Pancreas (tissue), 10 donors: Measurements from ENCODE around the gene EML1. TPM values are rescaled to one million over a fixed set of nuclear protein-coding genes. Genes with fewer than 3 reads are reported as not detected.

Experiments used
- ATAC-seq, 4 donors: fragments of 200-7000 bp; cut with Tn5 transposase; one replicate each; pipeline versions ENCODE4 v1.8.0 to v1.9.1; 2020; ENCODE audit warnings: mild to moderate bottlenecking in 4 of 4, moderate library complexity in 4 of 4
- DNase-seq, 6 donors: peaks; one replicate each; pipeline ENCODE4 v3.0.0-alpha.2; 2020
- FAIRE-seq: peaks from 2 replicates; lab custom pipeline; 2012; peaks lifted over from hg19 to GRCh38; lab: Jason Lieb, UNC
- H3K27ac ChIP-seq, 4 donors: fragments of 200-600 bp; sonication (generic); 1 replicate in 3 of 4; 2 replicates in 1 of 4; pipeline versions ENCODE4 v1.5.0 to v1.8.0; 2020
- H3K27me3 ChIP-seq, 4 donors: fragments of 200-600 bp; one replicate each; pipeline ENCODE4 v1.8.0; 2021
- H3K36me3 ChIP-seq, 3 donors: fragments of 200-600 bp; sonication (generic) in 1 of 3; one replicate each; pipeline versions ENCODE4 v1.5.0 to v1.8.0; 2020 to 2021
- H3K4me1 ChIP-seq, 3 donors: fragments of 200-600 bp; one replicate each; pipeline ENCODE4 v1.8.0; 2021
- H3K4me3 ChIP-seq, 4 donors: fragments of 200-600 bp; sonication (generic) in 2 of 4; one replicate each; pipeline versions ENCODE4 v1.5.0 to v1.8.0; 2020 to 2021
- H3K9me3 ChIP-seq, 4 donors: fragments of 200-600 bp; one replicate each; pipeline ENCODE4 v1.8.0; 2021
- WGBS, 2 donors: extraction: QIAGEN DNeasy Blood & Tissue Kit; methylation state at CpG; one replicate each; pipeline ENCODE4 v1.1.7; 2013; 5-methylcytosine and 5-hydroxymethylcytosine counted together
- intact Hi-C, 3 donors: fragments of 100-400 bp; cut with DNase I; formaldehyde crosslinking; loops; one replicate each; pipeline versions ENCODE4 v1.11.1 to v1.14.2; 2022
- polyA plus RNA-seq, 2 donors: library from polyadenylated mRNA; stranded (reverse); fragments of 200-250 nt; gene quantifications; one replicate each; pipeline ENCODE4 v1.2.3, GENCODE V29; 2013
- total RNA-seq, 6 donors: library from RNA; stranded (reverse); fragmentation: NEBNext Ultra II Directional in 4 of 6; extraction: Animal tissue kit (Norgen Biotek cat#: 25700) in 4 of 6; gene quantifications; one replicate each; pipeline versions ENCODE4 v1.2.1 to v1.2.4, GENCODE V29; 2021 to 2023
- TF ChIP-seq, protein P1 (sequence below), 4 donors: fragments of 200-600 bp; sonication (generic) in 3 of 4; IDR thresholded peaks; one replicate each; pipeline versions ENCODE4 v1.5.0 to v1.8.0; 2021; ENCODE audit warnings: antibody characterized with exemption in 4 of 4
- donor health status: healthy with polysubstance abuse.
- donor health status: DM: no; HTN: no; CAD: no; lungs with moderate emphysema.
- donor health status: DM: no; HTN: no; CAD: no.
- donor health status: control.
- donor health status: control.
- donor health status: Bipolar disorder and iron deficiency.
- donor health status: DM: yes; HTN: yes; CAD: no.
- donor health status: DM: no; HTN: no; CAD: no.
- donor health status: DM: no; HTN: no; CAD: no.
- donor health status: DM: yes; HTN: yes; CAD: no.

Gene EML1
- total and polyA plus RNA-seq, 8 donors, result 3.8 to 13.4 (median 9.7) TPM

DNA sequence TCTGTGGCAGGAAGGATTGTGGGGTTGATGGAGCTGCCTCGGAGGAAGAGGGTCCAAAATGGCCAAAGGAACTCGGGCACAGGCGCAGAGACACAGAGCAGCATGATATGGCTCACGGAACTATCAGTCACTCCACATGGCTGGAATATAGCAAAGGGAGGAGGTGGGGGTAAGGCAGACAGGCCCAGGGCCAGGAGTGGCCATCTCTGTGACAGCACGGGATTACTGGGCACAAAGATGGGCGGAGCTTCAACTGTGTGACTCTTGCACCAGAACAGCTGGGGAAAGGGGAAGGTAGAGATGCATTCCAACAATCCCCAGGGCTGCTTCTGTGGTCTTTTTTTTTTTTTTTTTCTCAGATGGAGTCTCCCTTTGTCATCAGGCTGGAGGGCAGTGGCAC, 24.8 kb upstream of the EML1 start:
- H3K4me3 ChIP-seq, result no peak overlapping the region
- no peak overlapping the region for H3K27ac ChIP-seq
- peaks cover 0 to 14% (median 0%) of the 10 kb centered on the region in 3 donors for H3K4me1 ChIP-seq
- H3K36me3 ChIP-seq, result no peaks in the 10 kb centered on the region
- ATAC-seq, result no peak
- TF ChIP-seq, protein P1, sequence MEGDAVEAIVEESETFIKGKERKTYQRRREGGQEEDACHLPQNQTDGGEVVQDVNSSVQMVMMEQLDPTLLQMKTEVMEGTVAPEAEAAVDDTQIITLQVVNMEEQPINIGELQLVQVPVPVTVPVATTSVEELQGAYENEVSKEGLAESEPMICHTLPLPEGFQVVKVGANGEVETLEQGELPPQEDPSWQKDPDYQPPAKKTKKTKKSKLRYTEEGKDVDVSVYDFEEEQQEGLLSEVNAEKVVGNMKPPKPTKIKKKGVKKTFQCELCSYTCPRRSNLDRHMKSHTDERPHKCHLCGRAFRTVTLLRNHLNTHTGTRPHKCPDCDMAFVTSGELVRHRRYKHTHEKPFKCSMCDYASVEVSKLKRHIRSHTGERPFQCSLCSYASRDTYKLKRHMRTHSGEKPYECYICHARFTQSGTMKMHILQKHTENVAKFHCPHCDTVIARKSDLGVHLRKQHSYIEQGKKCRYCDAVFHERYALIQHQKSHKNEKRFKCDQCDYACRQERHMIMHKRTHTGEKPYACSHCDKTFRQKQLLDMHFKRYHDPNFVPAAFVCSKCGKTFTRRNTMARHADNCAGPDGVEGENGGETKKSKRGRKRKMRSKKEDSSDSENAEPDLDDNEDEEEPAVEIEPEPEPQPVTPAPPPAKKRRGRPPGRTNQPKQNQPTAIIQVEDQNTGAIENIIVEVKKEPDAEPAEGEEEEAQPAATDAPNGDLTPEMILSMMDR (IDR thresholded peaks at IDR 0.05), result no peak
- DNase-seq, result no peak
- no peak for FAIRE-seq
- no peaks in the 10 kb centered on the region for H3K9me3 ChIP-seq
- 84 to 89% methylated on average over 6 of the region's 6 CpGs for WGBS, 2 donors
- intact Hi-C loops, result no loop called here
- no peaks in the 10 kb centered on the region for H3K27me3 ChIP-seq

DNA sequence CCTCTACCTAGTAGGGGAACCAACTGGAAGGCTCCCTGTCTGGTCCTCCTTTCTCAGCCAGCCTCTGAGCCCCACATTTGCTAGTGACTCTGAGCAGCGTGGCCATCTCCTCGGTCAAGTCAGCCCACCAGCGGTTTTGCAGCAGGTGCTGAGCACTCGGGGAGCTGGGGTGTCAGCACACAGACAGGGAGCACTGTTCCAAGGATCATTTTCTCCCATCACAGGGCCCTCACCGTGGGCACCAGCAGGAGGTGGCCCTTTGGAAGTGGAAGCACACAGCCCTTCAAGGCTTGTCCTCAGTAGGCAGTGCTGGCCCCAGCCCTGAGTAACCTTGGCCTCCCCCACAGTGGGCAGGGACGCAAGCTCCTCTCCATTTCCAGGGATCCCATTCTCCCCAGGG, 24.1 kb upstream of the EML1 start:
- H3K4me1 ChIP-seq, result peaks cover 0 to 13% (median 0%) of the 10 kb centered on the region in 3 donors
- no peaks in the 10 kb centered on the region for H3K27me3 ChIP-seq
- 89 to 94% methylated on average over 6 of the region's 6 CpGs for WGBS, 2 donors
- H3K36me3 ChIP-seq, result no peaks in the 10 kb centered on the region
- no peak for FAIRE-seq
- H3K4me3 ChIP-seq, result no peak overlapping the region
- no peaks in the 10 kb centered on the region for H3K9me3 ChIP-seq
- H3K27ac ChIP-seq, result no peak overlapping the region
- DNase-seq, result no peak
- TF ChIP-seq, protein P1 (IDR thresholded peaks at IDR 0.05), result no peak
- intact Hi-C loops, result no loop called here
- no peak for ATAC-seq

DNA sequence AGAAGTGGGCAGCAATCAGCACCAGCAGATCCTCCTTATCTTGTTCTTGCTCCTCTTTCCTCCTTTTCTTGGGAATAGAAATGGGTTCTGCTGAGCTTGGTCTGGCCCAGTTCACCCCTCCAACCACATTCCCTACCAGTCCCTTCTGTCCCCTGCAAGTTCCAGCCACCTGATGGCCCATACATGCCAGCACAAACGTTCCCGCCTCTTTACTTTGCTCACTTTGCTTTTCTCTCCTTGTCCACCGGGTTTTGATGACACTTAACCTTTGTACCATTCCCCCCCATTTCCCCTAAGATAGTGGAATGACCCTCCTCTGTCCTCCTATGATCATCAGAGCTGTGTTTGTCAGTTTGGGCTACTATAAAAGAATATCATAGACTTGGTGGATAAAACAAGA, 23.4 kb upstream of the EML1 start:
- WGBS, 2 donors, result 73 to 77% methylated on average over 3 of the region's 3 CpGs

DNA sequence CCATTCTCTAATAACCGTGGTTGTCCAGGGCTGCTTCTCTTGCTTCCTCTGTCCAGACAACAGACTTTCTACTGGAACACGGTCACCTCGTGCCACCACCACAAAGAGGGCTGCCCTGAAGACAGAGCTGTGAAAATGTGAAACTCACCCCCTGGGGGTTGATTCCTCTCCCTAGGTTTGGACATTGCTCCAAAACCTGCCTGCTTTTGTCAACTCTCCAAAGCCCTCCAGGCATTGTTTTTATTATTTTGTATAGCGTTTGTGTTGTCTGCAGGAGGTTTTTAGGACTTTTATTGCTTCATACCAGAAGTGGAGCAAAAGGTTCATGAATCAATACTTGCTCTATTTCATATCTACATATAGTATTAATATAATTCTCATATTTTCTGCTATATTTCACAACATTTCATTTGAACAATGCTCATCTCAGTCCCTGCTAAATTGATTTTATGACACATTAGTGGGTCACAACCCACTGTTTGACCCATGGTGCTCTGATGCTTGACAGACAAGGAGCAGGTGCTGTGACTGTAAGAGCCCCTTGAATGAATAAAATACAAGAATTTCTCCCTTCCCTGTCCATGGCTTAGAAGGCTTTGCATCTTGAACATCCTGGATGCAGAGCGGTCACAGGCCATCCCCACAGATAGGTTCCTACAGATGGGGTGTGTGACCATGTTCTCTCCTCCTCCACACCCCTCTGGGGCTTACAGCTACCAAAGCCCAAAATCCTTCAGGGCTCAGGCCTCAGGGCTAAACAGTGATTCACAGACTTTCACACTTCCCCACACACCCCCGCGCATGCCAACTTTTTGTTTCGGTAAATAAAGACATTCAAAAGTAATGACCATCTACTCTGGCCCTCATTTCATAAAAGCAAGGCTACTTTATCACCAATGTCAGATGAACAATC, 20.6 kb upstream of the EML1 start:
- H3K27ac ChIP-seq, result no peak overlapping the region
- no peak overlapping the region for H3K4me3 ChIP-seq
- ATAC-seq (no peak), DNase-seq (no peak), FAIRE-seq (no peak)
- 65 to 68% methylated on average over 8 of the region's 8 CpGs for WGBS, 2 donors
- no peaks in the 10 kb centered on the region for H3K9me3 ChIP-seq
- H3K4me1 ChIP-seq, result no peaks in the 10 kb centered on the region
- intact Hi-C loops, result no loop called here
- no peaks in the 10 kb centered on the region for H3K27me3 ChIP-seq
- TF ChIP-seq, protein P1 (IDR thresholded peaks at IDR 0.05), result no peak
- no peaks in the 10 kb centered on the region for H3K36me3 ChIP-seq

More for the DNA sequence above, 23.4 kb upstream of the EML1 start:
- intact Hi-C loops, result no loop called here
- Histone ChIP-seq H3K4me1 (peaks cover 0 to 11% (median 0%) of the 10 kb centered on the region in 3 donors), H3K4me3 (no peak overlapping the region), H3K36me3 (no peaks in the 10 kb centered on the region), H3K27me3 (no peaks in the 10 kb centered on the region), H3K9me3 (no peaks in the 10 kb centered on the region), H3K27ac (no peak overlapping the region)
- FAIRE-seq (no peak), DNase-seq (no peak), ATAC-seq (no peak)
- TF ChIP-seq, protein P1 (IDR thresholded peaks at IDR 0.05), result no peak
